SU-DHL-6 (cell line): ENCODE data around the gene UBR2.

Experiments used
- H2AFZ ChIP-seq: fragments of 200-600 bp; sonication (generic); 2 replicates; pipeline ENCODE4 v1.6.1; 2014; ENCODE audit warnings: low read depth, mild to moderate bottlenecking, moderate library complexity, mixed read lengths, antibody characterized with exemption, low read length; ENCODE audit not compliant: severe bottlenecking
- H3F3A ChIP-seq: fragments of 200-600 bp; shearing (Covaris generic); 2 replicates; pipeline ENCODE4 v1.6.0; 2016; ENCODE audit warnings: antibody characterized with exemption, mild to moderate bottlenecking; ENCODE audit not compliant: insufficient read depth
- H3K27ac ChIP-seq: fragments of 200-600 bp; sonication (generic); 2 replicates; pipeline ENCODE4 v1.5.1; 2016; ENCODE audit warnings: low read depth, mild to moderate bottlenecking, low read length, moderate library complexity, mixed read lengths
- H3K27me3 ChIP-seq: fragments of 200-600 bp; sonication (generic), shearing (Covaris generic); 2 replicates; pipeline ENCODE4 v1.6.0; 2014; ENCODE audit warnings: mild to moderate bottlenecking, low read length
- H3K36me3 ChIP-seq: fragments of 200-600 bp; sonication (generic); 2 replicates; pipeline ENCODE4 v1.6.1; 2014; ENCODE audit warnings: mild to moderate bottlenecking, low read length, mixed read lengths
- H3K4me2 ChIP-seq: fragments of 300-600, 200-600 bp; shearing (Covaris generic), sonication (generic); 2 replicates; pipeline ENCODE4 v1.6.0; 2014; ENCODE audit warnings: low read length, low read depth, mild to moderate bottlenecking; ENCODE audit not compliant: poor library complexity, severe bottlenecking
- H3K4me3 ChIP-seq: fragments of 200-600 bp; sonication (generic); 2 replicates; pipeline ENCODE4 v1.5.1; 2014; ENCODE audit warnings: antibody characterized with exemption, low read length, mild to moderate bottlenecking, mixed read lengths; ENCODE audit not compliant: insufficient read depth, poor library complexity, severe bottlenecking
- H3K79me2 ChIP-seq: fragments of 200-600 bp; sonication (generic); 2 replicates; pipeline ENCODE4 v1.6.1; 2014; ENCODE audit warnings: mild to moderate bottlenecking, low read length, moderate library complexity; ENCODE audit not compliant: insufficient read depth
- H3K9ac ChIP-seq: fragments of 200-600 bp; sonication (generic); 2 replicates; pipeline ENCODE4 v1.7.0; 2014; ENCODE audit warnings: mild to moderate bottlenecking, low read length
- H3K9me2 ChIP-seq: fragments of 200-600 bp; sonication (generic); replicated peaks from 2 replicates; pipeline ENCODE4 v1.6.1; 2014; ENCODE audit warnings: low read length; ENCODE audit not compliant: insufficient read depth
- H3K9me3 ChIP-seq: fragments of 200-600 bp; sonication (generic); 2 replicates; pipeline ENCODE4 v1.6.1; 2014; ENCODE audit warnings: low read length, mixed read lengths; ENCODE audit not compliant: insufficient read depth
- H4K20me1 ChIP-seq: fragments of 200-600 bp; sonication (generic); 2 replicates; pipeline ENCODE4 v1.6.1; 2014; ENCODE audit warnings: low read depth, mild to moderate bottlenecking, antibody characterized with exemption, low read length, moderate library complexity, mixed read lengths
- EZH2phosphoT487 ChIP-seq: fragments of 200-600 bp; sonication (generic), shearing (Covaris generic); conservative IDR thresholded peaks from 2 replicates; pipeline ENCODE4 v1.6.1; 2018; ENCODE audit warnings: mild to moderate bottlenecking, antibody characterized with exemption, low read length, moderate library complexity, mixed read lengths
- TF ChIP-seq, protein P1 (sequence below): fragments of 200-600 bp; sonication (generic); IDR thresholded peaks from one replicate; pipeline ENCODE4 v1.5.1; 2017; ENCODE audit warnings: antibody characterized with exemption, mild to moderate bottlenecking, low read length, moderate library complexity; ENCODE audit not compliant: insufficient read depth, poor library complexity, severe bottlenecking

The UBR2 gene

GRCh38 chr6:42742116-42742894 lies 178.5 kb downstream of the UBR2 start:
- TF ChIP-seq, protein P1, sequence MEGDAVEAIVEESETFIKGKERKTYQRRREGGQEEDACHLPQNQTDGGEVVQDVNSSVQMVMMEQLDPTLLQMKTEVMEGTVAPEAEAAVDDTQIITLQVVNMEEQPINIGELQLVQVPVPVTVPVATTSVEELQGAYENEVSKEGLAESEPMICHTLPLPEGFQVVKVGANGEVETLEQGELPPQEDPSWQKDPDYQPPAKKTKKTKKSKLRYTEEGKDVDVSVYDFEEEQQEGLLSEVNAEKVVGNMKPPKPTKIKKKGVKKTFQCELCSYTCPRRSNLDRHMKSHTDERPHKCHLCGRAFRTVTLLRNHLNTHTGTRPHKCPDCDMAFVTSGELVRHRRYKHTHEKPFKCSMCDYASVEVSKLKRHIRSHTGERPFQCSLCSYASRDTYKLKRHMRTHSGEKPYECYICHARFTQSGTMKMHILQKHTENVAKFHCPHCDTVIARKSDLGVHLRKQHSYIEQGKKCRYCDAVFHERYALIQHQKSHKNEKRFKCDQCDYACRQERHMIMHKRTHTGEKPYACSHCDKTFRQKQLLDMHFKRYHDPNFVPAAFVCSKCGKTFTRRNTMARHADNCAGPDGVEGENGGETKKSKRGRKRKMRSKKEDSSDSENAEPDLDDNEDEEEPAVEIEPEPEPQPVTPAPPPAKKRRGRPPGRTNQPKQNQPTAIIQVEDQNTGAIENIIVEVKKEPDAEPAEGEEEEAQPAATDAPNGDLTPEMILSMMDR, result no peak
- no peak for TF ChIP-seq EZH2phosphoT487
- H3K9ac ChIP-seq, result no peak overlapping the region
- peaks cover 20% of the 10 kb centered on the region for H3K79me2 ChIP-seq
- peaks cover 9% of the 10 kb centered on the region; the same call in 1 of the 2 replicates for H3K36me3 ChIP-seq
- 0 out of 2 replicates have a peak, but pooled peaks cover 8% of the 10 kb centered on the region for H3K9me3 ChIP-seq
- H3K4me2 ChIP-seq, result peak overlapping the region; percentile 1
- H3K9me2 ChIP-seq, result no peaks in the 10 kb centered on the region
- peaks cover 10% of the 10 kb centered on the region; the same call in 1 of the 2 replicates for H4K20me1 ChIP-seq
- H3K27ac ChIP-seq, result 0 out of 2 replicates have a peak overlapping the region, but pooled peaks have one; percentile 12
- no peak overlapping the region for H2AFZ ChIP-seq
- H3F3A ChIP-seq, result peaks cover 22% of the 10 kb centered on the region
- no peaks in the 10 kb centered on the region for H3K27me3 ChIP-seq
- H3K4me3 ChIP-seq, result no peak overlapping the region
